Endothelial cell of umbilical vein (primary cell): ENCODE results near the gene N4BP3.

Source experiments
- EZH2 ChIP-seq: IDR thresholded peaks from 2 replicates; pipeline ENCODE4 v1.6.1; 2012; ENCODE audit warnings: borderline replicate concordance, low read depth, mild to moderate bottlenecking, moderate library complexity, low read length, inconsistent platforms; ENCODE audit not compliant: severe bottlenecking
- MAX ChIP-seq: IDR thresholded peaks from 2 replicates; pipeline ENCODE4 v1.6.1; 2011; ENCODE audit not compliant: insufficient read depth, insufficient read length
- MYC ChIP-seq: IDR thresholded peaks from one replicate; pipeline ENCODE4 v1.6.1; 2011; ENCODE audit warnings: mild to moderate bottlenecking, low read depth, low read length
- POLR2AphosphoS5 ChIP-seq: IDR thresholded peaks from 2 replicates; pipeline ENCODE4 v1.6.1; 2012; ENCODE audit warnings: low read depth, mild to moderate bottlenecking, control low read depth, low read length, moderate library complexity; ENCODE audit not compliant: insufficient read depth
- TF ChIP-seq, protein P1 (sequence below), 2 donors: IDR thresholded peaks; 1 replicate in 1 of 2; 2 replicates in 1 of 2; pipeline ENCODE4 v1.5.1; 2011; ENCODE audit warnings: low read length in 2 of 2, mild to moderate bottlenecking in 2 of 2, moderate library complexity in 2 of 2, control low read depth in 1 of 2, inconsistent platforms in 1 of 2, low read depth in 1 of 2; ENCODE audit not compliant: insufficient read depth in 1 of 2; ENCODE audit errors: extremely low read depth in 1 of 2

GRCh38 chr5:178152491-178153444, 39.4 kb downstream of the N4BP3 start:
- TF ChIP-seq, protein P1, sequence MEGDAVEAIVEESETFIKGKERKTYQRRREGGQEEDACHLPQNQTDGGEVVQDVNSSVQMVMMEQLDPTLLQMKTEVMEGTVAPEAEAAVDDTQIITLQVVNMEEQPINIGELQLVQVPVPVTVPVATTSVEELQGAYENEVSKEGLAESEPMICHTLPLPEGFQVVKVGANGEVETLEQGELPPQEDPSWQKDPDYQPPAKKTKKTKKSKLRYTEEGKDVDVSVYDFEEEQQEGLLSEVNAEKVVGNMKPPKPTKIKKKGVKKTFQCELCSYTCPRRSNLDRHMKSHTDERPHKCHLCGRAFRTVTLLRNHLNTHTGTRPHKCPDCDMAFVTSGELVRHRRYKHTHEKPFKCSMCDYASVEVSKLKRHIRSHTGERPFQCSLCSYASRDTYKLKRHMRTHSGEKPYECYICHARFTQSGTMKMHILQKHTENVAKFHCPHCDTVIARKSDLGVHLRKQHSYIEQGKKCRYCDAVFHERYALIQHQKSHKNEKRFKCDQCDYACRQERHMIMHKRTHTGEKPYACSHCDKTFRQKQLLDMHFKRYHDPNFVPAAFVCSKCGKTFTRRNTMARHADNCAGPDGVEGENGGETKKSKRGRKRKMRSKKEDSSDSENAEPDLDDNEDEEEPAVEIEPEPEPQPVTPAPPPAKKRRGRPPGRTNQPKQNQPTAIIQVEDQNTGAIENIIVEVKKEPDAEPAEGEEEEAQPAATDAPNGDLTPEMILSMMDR (IDR thresholded peaks at IDR 0.05; ENCODE audit: extremely low read depth in 1 of 2, insufficient read depth in 1 of 2, low read depth in 1 of 2, low read length in 2 of 2) = no peak
- no peak for TF ChIP-seq EZH2
- TF ChIP-seq POLR2AphosphoS5 = no peak
- no peak for TF ChIP-seq MAX
- no peak for TF ChIP-seq MYC
